Erythroblast (primary cell): ENCODE data around the gene CA5A.

Experiments
- GATA1 ChIP-seq: IDR thresholded peaks from 2 replicates; pipeline ENCODE4 v1.6.1; 2011; ENCODE audit warnings: low read depth, mild to moderate bottlenecking, control low read depth, low read length, moderate library complexity
- POLR2A ChIP-seq: IDR thresholded peaks from 2 replicates; pipeline ENCODE4 v1.6.1; 2011; ENCODE audit warnings: mild to moderate bottlenecking, low read length

- TF ChIP-seq POLR2A = no peak
- TF ChIP-seq GATA1 = no peak
Observed at GRCh38 chr16:87930456-87930855, 5.9 kb downstream of the CA5A start.
